ENCODE measurements around the gene NOP53.
A peak's percentile ranks its signal among the peaks of the same experiment; 100 is the strongest.
"Not testable (repeated sequence)": the region's sequence is repeated elsewhere in the genome, so short reads cannot be mapped to it uniquely, and the experiment has no call there.

The NOP53 gene

DNA sequence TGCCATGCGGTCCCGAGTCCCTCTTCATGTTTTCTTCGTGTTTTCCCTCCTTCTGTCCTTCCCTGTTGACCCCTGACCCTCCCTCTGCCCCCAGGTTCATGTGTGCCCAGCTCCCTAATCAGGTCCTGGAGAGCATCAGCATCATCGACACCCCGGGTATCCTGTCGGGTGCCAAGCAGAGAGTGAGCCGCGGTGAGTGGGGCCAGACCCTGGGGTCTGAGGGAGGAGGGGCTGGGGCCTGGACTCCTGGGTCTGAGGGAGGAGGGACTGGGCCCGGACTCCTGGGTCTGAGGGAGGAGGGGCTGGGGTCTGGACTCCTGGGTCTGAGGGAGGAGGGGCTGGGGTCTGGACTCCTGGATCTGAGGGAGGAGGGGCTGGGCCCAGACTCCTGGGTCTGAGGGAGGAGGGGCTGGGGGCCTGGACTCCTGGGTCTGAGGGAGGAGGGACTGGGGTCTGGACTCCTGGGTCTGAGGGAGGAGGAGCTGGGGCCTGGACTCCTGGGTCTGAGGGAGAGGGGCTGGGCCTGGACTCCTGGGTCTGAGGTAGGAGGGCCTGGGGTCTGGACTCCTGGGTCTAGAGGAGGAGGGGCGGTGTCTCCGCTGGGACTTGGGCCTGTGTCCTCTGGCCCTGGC, 26.8 kb upstream of the NOP53 start:
- not testable (repeated sequence) for DNase-seq

DNA sequence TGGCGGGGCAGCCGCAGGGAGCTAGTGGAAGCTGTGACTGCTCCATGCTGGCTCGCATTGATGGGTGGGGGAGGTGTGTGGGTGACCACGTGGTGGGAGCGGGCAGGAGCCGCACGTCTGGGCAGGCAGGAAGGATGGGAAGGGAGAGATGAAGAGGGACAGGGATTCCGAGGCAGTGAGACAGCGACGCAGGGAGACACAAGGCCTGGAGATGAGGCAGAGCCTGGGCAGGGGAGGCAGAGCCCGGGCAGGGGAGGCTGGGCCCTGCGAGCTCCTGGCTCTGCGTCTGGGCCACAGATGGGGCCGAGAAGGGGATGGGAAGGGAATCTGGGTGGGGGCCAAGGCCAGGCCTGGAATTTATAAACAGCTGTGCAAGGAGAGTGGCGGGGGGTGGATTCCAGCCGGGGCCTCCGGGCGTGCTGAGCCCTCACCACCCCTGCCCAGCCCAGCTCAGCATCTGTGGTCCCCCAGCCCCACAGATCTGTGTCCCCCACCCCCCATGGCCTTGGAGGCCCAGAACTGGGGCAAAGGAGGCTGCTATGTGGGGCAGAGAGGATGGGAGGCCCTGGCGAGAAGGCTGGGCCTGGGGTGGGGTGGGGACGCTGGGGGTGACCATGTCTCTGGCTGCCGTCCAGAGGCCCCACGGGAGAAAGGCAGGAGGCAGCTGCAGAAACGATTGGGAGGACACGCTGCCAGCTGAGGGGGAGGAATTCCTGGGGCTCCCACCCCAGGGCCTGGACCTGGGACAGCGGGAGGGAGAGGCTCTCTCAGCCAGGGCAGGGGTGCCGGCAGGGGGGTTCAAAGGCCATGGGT, 26.1 kb upstream of the NOP53 start:
- peak; percentile 100 for DNase-seq

DNA sequence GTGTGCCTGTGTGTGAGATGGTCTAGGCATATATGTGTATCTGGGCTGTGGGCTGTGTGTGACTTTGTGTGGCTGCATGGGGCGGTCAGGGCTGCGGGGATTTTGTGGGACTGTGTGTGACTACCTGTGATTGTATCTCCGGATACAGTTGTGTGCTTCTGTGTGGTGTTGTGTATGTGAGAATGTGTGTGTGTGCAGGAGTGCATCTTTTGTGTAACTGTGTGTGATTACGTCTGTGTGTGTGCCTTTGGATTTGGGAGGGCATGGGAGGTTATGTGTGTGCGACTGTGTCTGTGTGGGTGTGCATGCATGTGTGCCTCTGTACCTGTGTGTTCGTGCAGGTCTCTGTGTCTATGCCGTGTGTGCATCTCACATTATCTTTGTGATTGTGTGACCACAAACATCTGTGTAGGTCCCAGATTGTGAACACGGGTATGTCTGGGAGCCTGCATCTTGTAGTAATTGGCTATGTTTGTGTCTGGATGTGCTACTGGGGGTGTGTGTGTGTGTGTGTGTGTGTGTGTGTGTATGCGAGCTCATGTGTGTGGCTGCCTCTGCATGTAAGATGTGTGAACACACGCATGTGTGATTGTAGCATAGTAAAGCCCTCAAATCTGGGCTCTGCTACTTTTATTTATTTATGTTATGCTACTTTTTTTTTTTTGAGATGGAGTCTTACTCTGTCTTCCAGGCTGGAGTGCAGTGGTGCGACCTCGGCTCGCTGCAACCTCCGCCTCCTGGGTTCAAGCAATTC, 24.5 kb upstream of the NOP53 start:
- no peak for DNase-seq

GRCh38 chr19:47723581-47723940, 21.8 kb upstream of the NOP53 start:
- DNase-seq: peak; percentile 92

- DNase-seq: no peak
Observed at GRCh38 chr19:47725759-47726401, 19.5 kb upstream of the NOP53 start.

GRCh38 chr19:47726467-47726866, 18.9 kb upstream of the NOP53 start:
- DNase-seq: peak; percentile 75

GRCh38 chr19:47728295-47728694, 17.1 kb upstream of the NOP53 start:
- not testable (repeated sequence) for DNase-seq

DNA sequence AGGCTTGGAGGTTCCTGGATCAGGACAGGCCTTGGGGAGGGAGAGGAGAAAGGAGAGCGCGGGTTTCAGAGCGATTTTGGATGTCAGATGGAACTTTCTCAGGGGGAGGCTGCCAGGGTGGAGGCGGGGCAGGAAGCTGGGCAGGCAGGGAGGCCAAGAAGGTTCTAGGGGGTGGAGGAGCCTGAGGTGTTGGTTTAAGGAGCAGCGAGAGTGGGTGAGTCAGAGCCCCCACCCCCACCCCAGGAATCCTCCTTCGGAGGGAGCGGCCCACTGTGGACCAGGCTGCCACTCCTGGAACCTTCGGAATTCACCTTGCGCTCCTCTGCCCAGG, 15.9 kb upstream of the NOP53 start:
- DNase-seq: peak; percentile 89

- no peak for DNase-seq
Observed at GRCh38 chr19:47729799-47730520, 15.4 kb upstream of the NOP53 start.

- no peak for DNase-seq
Observed at GRCh38 chr19:47730521-47730889, 14.8 kb upstream of the NOP53 start.

DNA sequence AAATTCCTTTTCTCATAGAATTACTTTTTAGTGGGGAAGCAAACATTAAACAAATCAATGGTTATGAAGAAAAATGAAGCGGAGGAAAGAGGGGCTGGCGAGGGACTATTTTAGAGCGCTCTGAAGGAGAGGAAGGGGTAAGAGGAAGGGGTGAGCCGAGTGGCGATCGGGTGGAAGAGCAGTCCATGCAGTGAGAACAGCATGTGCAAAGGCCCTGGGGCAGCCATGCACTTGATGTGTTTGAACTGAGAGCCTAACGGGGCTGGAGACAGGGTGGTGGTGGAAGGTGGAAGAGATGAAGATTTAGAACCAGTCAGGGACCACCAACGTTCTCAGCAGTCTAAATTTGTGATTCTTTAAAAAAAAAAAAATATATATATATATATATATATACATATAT, 14.4 kb upstream of the NOP53 start:
- no peak for DNase-seq

DNA sequence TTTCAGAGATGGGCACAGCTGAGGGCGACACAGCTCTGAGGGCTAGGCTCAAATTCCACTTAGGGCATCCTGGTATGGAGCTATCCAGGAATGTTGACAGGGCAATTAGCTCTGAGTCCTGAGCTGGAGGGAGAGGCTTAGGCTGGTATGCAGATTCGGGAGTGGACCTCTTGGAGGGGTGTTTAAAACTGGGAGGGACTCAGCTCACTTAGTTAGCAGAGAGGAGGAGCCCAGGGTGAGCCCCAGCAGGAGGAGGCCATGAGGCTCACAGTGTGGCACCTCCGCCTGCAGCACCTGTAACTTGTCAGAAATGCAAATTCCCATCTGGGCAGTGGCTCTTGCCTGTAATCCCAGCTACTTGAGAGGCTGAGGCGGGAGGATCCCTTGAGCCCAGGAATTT, 10.2 kb upstream of the NOP53 start:
- no peak for DNase-seq

GRCh38 chr19:47740866-47741519, 4.4 kb upstream of the NOP53 start:
- no peak for DNase-seq

DNA sequence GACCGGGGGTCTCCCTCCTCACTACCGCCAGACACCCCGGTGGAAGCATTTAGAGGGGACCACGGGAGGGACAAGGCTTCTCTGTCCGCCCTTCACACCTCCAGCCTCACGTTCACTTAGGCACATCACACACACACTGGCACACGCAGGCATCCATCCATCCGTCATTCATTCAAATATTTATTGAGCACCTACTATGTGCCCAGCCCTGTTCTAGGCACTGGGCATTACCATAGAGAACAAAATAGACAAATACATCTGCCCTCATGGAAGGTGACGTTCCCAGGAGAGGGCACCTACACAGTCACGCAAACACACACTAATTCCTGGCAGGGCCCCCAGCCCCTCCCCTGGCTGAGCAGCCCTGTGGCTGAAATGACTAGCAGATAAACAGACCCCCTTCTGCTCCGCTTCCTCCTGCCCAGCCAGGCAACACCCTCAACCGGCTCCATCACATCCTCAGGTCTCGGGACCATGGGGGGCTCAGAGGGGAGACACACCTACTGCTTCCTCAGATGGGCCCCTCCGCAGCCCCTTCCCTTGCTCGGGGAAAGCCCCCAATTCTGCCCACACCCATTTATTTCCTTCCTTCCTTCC, 3.7 kb upstream of the NOP53 start:
- DNase-seq: no peak

DNA sequence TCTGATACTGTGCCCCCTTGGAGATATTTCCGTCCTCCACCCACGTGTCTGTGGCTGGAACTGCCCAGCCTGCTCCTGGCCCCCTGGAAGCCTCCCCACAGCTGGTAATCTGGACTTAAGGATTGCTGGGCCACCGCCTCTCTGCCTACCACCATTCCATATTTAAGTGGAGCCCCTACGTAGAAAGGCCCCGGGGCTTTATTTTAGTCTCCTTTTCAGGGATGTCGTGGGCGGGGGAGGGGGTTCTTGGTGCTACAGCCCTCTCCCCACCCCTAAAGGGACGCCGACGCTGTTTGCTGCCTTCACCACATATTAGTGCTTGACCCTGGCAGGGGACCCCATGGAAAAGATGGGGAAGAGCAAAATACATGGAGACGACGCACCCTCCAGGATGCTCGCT, 2.7 kb upstream of the NOP53 start:
- no peak for DNase-seq

DNA sequence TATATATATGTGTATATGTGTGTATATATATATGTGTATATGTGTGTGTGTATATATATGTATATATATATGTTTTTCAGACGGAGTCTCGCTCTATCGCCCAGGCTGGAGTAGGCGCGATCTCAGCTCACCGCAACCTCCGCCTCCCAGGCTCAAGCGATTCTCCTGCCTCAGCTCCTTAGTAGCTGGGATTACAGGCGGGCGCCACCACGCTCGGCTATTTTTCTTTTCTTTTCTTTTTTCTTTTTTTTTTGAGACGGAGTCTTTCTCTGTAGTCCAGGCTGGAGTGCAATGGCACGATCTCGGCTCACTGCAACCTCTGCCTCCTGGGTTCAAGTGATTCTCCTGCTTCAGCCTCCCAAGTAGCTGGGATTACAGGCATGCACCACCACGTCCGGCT, 783 bp downstream of the NOP53 start:
- DNase-seq: not testable (repeated sequence)

GRCh38 chr19:47749326-47749725, 4.0 kb downstream of the NOP53 start:
- no peak for DNase-seq

- no peak for DNase-seq
Observed at GRCh38 chr19:47750752-47751151, 5.4 kb downstream of the NOP53 start.

GRCh38 chr19:47752440-47753211, 7.3 kb downstream of the NOP53 start:
- DNase-seq: no peak

DNA sequence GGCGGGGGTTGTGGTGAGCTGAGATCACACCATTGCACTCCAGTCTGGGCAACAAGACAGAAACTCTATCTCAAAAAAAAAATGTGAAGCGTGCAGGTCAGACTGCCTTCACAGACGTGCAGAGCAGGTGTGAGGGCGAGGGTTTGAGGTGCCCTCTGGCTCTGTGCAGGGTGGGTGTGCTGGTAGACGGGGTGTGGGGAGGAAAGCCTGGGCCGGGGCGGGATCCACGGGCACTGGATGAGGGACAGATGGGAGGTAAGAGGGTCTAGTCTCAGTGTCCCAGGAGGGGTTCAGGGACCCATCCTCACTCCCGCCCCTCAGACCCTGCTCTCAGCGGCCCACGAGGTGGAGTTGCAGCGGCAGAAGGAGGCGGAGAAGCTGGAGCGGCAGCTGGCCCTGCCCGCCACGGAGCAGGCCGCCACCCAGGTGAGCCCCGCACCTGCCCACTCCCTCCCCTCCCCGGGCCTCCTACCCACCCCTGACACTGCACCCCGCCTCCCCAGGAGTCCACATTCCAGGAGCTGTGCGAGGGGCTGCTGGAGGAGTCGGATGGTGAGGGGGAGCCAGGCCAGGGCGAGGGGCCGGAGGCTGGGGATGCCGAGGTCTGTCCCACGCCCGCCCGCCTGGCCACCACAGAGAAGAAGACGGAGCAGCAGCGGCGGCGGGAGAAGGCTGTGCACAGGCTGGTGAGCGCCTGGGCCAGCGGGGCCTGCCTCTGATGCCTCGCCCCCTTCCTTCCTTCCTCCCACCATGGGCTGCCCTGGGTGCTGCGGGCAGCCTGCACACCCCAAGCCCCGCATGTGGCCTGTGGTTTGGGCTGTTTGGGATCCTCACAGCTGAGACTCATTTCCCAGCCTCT, 9.1 kb downstream of the NOP53 start:
- DNase-seq: no peak
